ENCODE data around the gene NUPR1. TPM values are rescaled to one million over a fixed set of nuclear protein-coding genes. Genes with fewer than 3 reads are reported as not detected.
A peak's percentile ranks its signal among the peaks of the same experiment; 100 is the strongest.

The NUPR1 gene
- total and polyA plus RNA-seq, 2 of the 13 experiments (the other 11 are each of a cell fraction or from before 2014, with no cell fraction given), result 18.0 to 25.6 TPM

DNA sequence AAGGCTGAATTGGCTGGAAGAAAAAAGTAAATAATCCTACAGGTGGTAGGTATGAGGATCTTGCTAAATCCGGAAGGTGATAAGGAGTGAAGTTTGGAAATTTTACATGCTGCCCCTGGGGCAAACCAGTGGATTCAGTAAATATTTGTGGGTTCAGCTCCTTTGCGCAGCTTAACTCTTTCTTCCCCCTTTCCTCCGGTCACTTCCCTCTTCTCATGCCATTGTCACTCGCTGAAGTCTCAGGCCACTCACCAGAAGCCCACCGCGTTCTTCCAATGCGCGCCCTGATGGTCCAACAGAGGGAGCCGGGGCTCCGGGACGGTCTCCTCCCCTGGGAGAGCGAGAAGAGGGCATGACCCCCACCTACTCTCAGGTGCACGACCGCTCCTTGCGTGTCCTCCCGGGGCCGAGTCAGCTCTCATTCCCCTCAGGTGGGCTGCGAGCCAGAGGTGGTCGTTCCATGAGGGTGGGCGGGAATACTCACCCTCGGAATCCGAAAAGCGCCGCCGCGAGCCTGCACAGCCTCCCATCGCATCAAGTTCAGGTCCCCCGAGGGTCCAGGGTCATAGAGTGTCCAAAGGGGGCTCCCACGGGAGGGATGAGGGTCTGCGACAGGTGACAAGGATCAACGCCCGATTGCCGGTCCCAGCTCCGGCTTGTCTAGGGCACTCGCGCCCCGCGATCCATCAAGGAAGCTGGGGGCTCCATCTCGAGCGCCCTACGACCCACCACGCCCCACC is 47.4 kb downstream of the NUPR1 start (continued):
- TF ChIP-seq, protein P1, sequence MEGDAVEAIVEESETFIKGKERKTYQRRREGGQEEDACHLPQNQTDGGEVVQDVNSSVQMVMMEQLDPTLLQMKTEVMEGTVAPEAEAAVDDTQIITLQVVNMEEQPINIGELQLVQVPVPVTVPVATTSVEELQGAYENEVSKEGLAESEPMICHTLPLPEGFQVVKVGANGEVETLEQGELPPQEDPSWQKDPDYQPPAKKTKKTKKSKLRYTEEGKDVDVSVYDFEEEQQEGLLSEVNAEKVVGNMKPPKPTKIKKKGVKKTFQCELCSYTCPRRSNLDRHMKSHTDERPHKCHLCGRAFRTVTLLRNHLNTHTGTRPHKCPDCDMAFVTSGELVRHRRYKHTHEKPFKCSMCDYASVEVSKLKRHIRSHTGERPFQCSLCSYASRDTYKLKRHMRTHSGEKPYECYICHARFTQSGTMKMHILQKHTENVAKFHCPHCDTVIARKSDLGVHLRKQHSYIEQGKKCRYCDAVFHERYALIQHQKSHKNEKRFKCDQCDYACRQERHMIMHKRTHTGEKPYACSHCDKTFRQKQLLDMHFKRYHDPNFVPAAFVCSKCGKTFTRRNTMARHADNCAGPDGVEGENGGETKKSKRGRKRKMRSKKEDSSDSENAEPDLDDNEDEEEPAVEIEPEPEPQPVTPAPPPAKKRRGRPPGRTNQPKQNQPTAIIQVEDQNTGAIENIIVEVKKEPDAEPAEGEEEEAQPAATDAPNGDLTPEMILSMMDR (CRISPR knock-in tag; IDR thresholded peaks at IDR 0.05), result peak; percentile 78
- TF ChIP-seq, protein P2, sequence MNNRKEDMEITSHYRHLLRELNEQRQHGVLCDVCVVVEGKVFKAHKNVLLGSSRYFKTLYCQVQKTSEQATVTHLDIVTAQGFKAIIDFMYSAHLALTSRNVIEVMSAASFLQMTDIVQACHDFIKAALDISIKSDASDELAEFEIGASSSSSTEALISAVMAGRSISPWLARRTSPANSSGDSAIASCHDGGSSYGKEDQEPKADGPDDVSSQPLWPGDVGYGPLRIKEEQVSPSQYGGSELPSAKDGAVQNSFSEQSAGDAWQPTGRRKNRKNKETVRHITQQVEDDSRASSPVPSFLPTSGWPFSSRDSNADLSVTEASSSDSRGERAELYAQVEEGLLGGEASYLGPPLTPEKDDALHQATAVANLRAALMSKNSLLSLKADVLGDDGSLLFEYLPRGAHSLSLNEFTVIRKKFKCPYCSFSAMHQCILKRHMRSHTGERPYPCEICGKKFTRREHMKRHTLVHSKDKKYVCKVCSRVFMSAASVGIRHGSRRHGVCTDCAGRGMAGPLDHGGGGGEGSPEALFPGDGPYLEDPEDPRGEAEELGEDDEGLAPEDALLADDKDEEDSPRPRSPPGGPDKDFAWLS (CRISPR knock-in tag; IDR thresholded peaks at IDR 0.05; ENCODE audit: borderline replicate concordance), result no peak
- no peak; the same call in 1 of the 2 replicates for TF ChIP-seq HDAC1 (CRISPR knock-in tag; IDR thresholded peaks at IDR 0.05)
- 0 out of 2 replicates have a peak, but pooled peaks have one; percentile 1 for TF ChIP-seq GLI4 (CRISPR knock-in tag; IDR thresholded peaks at IDR 0.05; ENCODE audit: borderline replicate concordance)
- TF ChIP-seq MAF1 (CRISPR knock-in tag; IDR thresholded peaks at IDR 0.05; ENCODE audit: borderline replicate concordance), result no peak
- no peak for TF ChIP-seq ARNTL (CRISPR knock-in tag; IDR thresholded peaks at IDR 0.05)
- TF ChIP-seq GFI1 (CRISPR knock-in tag; IDR thresholded peaks at IDR 0.05; ENCODE audit: borderline replicate concordance), result 0 out of 2 replicates have a peak, but pooled peaks have one; percentile 41
- TF ChIP-seq NFATC3 (CRISPR knock-in tag; IDR thresholded peaks at IDR 0.05), result no peak
- TF ChIP-seq, protein P3, sequence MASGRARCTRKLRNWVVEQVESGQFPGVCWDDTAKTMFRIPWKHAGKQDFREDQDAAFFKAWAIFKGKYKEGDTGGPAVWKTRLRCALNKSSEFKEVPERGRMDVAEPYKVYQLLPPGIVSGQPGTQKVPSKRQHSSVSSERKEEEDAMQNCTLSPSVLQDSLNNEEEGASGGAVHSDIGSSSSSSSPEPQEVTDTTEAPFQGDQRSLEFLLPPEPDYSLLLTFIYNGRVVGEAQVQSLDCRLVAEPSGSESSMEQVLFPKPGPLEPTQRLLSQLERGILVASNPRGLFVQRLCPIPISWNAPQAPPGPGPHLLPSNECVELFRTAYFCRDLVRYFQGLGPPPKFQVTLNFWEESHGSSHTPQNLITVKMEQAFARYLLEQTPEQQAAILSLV (CRISPR knock-in tag; IDR thresholded peaks at IDR 0.05; ENCODE audit: borderline replicate concordance), result peak; percentile 62; the same call in 1 of the 2 replicates
- TF ChIP-seq ZSCAN30 (CRISPR knock-in tag; IDR thresholded peaks at IDR 0.05), result no peak
- peak; percentile 44; the same call in 1 of the 2 replicates for TF ChIP-seq ZNF263 (CRISPR knock-in tag; IDR thresholded peaks at IDR 0.05)
- no peak for TF ChIP-seq SOX5 (CRISPR knock-in tag; IDR thresholded peaks at IDR 0.05; ENCODE audit: borderline replicate concordance)
- TF ChIP-seq, protein P4, sequence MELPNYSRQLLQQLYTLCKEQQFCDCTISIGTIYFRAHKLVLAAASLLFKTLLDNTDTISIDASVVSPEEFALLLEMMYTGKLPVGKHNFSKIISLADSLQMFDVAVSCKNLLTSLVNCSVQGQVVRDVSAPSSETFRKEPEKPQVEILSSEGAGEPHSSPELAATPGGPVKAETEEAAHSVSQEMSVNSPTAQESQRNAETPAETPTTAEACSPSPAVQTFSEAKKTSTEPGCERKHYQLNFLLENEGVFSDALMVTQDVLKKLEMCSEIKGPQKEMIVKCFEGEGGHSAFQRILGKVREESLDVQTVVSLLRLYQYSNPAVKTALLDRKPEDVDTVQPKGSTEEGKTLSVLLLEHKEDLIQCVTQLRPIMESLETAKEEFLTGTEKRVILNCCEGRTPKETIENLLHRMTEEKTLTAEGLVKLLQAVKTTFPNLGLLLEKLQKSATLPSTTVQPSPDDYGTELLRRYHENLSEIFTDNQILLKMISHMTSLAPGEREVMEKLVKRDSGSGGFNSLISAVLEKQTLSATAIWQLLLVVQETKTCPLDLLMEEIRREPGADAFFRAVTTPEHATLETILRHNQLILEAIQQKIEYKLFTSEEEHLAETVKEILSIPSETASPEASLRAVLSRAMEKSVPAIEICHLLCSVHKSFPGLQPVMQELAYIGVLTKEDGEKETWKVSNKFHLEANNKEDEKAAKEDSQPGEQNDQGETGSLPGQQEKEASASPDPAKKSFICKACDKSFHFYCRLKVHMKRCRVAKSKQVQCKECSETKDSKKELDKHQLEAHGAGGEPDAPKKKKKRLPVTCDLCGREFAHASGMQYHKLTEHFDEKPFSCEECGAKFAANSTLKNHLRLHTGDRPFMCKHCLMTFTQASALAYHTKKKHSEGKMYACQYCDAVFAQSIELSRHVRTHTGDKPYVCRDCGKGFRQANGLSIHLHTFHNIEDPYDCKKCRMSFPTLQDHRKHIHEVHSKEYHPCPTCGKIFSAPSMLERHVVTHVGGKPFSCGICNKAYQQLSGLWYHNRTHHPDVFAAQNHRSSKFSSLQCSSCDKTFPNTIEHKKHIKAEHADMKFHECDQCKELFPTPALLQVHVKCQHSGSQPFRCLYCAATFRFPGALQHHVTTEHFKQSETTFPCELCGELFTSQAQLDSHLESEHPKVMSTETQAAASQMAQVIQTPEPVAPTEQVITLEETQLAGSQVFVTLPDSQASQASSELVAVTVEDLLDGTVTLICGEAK (IDR thresholded peaks at IDR 0.05), result no peak
- TF ChIP-seq, protein P4 (CRISPR knock-in tag; IDR thresholded peaks at IDR 0.05), result no peak
- peak; percentile 19; the same call in 1 of the 2 replicates for TF ChIP-seq NFKBIZ (CRISPR knock-in tag; IDR thresholded peaks at IDR 0.05)
- TF ChIP-seq ATF1 (CRISPR knock-in tag; IDR thresholded peaks at IDR 0.05), result no peak
